Uterus (tissue), 2 donors: ENCODE data around the gene UBR1.

Experiments used
- POLR2A ChIP-seq, 2 donors: fragments of 450-650 bp; IDR thresholded peaks; one replicate each; pipeline ENCODE4 v1.6.1; 2016; ENCODE audit warnings: antibody characterized with exemption in 2 of 2, mild to moderate bottlenecking in 1 of 2, moderate library complexity in 1 of 2
- TF ChIP-seq, protein P1 (sequence below), 4 experiments: fragments of 200-600 bp in 2 of 4; fragments of 450-650 bp in 2 of 4; sonication (generic) in 2 of 4; IDR thresholded peaks; one replicate each; pipeline ENCODE4 v1.5.1; 2016 to 2019; ENCODE audit warnings: antibody characterized with exemption in 4 of 4, mild to moderate bottlenecking in 2 of 4, moderate library complexity in 1 of 4

DNA sequence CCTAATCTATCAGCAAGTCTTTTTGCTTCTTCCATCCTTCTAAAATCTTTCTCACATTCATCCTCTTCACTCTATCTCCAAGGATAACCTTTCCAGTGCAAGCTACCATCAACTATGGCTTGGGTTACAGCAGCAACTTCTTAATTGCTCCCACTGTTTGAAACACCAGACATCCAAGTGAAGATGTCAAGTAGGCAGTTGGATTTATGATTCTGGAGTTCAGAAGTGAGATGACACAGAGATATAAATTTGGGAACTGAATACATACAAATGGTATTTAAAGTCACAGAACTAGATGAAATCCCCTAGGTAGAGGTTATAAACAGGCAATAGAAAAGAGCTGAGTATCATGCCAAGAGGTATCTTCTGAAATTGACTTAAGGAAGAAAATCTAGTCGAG, 3.7 kb downstream of the UBR1 start:
- TF ChIP-seq, protein P1, sequence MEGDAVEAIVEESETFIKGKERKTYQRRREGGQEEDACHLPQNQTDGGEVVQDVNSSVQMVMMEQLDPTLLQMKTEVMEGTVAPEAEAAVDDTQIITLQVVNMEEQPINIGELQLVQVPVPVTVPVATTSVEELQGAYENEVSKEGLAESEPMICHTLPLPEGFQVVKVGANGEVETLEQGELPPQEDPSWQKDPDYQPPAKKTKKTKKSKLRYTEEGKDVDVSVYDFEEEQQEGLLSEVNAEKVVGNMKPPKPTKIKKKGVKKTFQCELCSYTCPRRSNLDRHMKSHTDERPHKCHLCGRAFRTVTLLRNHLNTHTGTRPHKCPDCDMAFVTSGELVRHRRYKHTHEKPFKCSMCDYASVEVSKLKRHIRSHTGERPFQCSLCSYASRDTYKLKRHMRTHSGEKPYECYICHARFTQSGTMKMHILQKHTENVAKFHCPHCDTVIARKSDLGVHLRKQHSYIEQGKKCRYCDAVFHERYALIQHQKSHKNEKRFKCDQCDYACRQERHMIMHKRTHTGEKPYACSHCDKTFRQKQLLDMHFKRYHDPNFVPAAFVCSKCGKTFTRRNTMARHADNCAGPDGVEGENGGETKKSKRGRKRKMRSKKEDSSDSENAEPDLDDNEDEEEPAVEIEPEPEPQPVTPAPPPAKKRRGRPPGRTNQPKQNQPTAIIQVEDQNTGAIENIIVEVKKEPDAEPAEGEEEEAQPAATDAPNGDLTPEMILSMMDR (IDR thresholded peaks at IDR 0.05) = no peak
- no peak for TF ChIP-seq POLR2A (IDR thresholded peaks at IDR 0.05)
